Left renal pelvis (tissue), 4 donors: ENCODE results near the gene REPIN1. TPM values are rescaled to one million over a fixed set of nuclear protein-coding genes. Genes with fewer than 3 reads are reported as not detected.

ENCODE experiments used
- DNase-seq, 4 donors: peaks; one replicate each; pipeline ENCODE4 v3.0.0-alpha.2; 2013; ENCODE audit warnings: low read depth in 4 of 4, low spot score in 3 of 4
- polyA plus RNA-seq, 4 donors: library from polyadenylated mRNA; unstranded; fragments of 120-200 nt; gene quantifications; one replicate each; pipeline ENCODE4 v1.2.1, GENCODE V29; 2013; ENCODE audit not compliant: insufficient read length in 4 of 4

The REPIN1 gene
- polyA plus RNA-seq, 4 donors = 51.4 to 112 (median 83.8) TPM

DNA sequence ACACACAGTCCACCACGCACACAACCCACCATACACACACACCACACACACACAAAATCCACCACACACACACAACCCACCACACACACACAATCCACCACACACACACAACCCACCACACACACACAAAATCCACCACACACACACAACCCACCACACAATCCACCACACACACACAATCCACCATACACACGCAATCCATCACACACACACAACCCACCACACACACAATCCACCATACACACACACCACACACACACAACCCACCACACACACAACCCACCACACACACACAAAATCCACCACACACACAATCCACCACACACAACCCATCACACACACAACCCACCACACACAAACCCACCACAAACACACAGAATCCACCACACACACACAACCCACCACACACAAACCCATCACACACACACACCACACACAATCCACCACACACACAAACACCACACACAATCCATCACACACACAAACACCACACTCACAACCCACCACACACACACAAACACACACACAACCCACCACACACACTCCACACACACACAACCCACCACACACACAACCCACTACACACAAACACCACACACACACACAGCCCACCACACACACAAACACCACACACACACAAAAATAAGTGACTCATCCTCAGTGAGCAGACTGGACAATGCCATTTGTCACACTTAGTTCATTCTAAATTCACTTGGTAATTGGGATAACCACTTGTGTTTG is 8.8 kb upstream of the REPIN1 start:
- DNase-seq = no peak

DNA sequence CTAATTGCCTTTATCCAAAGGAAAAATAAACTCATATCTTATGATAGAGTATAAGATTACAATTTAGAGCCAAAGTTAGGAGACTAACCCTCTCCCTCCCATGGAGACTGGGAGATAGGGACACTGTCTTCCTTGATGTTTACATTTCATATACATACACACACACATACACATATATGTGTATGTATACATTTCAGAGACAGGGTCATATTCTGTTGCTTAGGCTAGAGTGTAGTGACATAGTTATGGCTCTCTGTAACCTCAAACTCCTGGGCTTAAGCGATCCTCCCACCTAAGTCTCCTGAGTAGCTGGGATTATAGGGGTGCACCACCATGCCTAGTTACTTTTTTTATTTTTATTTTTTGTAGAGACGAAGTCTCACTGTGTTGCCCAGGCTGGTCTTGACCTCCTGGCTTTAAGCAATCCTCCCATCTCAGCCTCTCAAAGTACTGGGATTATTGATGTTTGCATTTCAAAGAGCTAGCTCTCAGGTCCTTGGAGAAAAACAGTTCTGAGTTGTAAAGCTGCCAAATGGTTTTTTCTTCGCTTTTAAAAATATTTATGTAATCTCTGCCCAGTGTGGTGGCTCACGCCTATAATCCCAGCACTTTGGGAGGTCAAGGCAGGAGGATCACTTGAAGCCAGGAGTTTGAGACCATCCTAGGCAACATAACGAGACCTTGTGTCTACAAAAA is 8.1 kb upstream of the REPIN1 start:
- no peak for DNase-seq

DNA sequence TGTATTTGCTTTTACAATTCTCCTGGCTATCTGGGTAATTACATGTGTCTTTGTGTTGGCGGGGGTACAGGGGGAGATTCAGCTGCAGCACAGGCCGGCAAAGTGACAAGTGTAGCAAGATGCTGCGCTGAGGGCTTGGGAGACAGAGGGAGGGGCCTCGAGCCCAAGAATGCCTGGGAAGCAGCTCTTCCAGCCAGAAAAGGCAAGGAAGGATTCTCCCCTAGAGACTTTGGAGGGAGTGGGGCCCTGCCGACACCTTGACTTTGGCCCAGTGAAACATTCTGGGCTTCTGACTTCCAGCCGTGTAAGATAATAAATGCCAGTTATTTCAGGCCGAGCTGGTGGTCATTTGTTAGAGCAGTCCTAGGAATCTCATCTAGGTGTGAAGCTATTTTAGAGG is 7.2 kb upstream of the REPIN1 start:
- no peak for DNase-seq

DNA sequence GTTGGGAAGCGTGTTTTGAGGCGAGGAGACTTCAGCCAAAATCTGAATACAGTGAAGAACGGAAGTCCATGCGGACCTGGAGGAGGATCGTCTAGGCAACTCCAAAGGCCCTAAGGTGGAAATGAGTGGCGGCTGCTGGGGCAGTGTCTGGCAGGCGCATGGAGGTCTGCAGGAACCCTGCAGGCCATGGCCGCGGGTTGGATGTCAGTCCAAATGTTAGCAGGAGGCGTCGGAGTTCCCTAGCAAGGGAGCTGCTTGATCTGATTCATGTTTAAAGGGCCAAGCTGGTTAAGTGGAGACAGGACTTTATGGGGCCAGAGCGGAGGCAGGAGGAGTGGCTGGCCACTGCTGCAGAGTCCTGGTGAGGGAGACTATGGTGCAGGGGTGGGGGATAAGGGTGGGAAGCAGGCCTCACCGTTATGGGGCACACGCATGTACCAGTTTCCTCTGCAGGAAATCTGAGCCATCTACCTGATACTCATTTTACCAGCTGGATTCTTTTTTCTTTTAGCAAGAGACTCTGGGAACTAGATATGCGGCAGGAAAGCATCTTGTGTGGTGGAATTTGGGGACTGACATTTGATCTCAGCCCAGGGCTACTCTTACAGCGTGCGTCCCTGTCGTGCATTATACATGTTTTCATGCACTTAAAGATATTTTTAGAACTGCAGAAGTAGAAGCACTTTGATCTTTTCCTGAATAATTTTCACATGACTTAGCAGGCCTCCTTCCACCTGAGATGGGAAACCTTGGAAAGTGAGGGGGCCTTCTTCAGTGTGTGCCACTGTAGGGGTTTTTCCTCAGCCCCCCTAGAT is 6.6 kb upstream of the REPIN1 start:
- no peak for DNase-seq

DNA sequence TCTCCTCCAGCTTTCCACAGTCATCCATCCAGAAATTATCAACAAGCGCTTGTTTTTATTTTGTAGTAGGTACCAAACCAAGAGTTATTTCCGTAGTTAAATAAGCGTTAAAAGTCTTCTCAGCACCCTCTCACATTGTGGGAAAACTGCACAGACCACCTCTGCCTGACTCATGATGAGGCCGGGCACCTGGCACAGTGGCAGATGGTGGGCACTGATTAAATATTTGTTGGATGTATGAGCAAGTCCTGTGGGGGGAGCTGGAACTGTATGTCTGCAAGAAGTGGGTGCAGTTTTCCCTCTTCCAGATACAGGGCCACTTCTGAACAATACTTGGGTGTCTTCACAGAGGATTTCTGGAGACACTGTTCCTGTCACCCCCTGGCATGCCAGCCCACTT is 5.3 kb upstream of the REPIN1 start:
- DNase-seq = no peak

DNA sequence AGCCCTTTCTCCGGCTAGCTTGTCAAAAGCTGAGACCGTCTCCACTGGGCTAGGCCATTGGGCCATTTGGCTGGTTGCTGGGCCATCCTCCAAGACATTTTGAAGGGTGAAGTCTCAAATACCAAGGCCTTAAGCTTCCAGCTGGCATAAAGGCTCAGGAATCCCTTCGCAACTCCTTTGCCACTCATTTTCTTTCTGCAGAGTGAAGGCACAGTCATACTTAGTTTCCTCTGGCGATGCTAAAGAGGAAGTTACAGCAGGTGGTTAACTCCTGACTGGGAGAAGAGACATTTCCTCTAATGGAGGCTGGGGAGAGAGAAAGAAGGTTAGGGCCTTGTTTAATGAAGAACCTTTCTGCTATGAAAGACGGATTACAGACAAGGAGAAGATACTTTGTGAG is 4.8 kb upstream of the REPIN1 start:
- DNase-seq = no peak

DNA sequence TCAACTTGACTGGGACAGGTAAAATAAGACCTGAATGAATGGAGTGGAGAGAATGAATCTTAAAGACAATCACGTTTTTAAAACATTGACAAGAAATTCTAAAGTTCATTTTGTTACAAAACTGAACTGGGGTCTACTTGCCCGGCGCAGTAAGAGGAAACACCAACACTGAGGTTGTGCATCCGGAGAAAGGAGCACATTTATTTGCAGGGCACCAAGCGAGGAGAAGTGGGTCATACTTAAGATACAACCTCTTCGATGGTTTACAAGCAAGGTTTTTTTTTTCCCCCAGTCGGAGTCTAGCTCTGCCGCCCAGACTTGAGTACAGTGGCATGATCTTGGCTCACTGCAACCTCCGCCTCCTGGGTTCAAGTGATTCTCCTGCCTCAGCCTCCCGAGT is 3.4 kb upstream of the REPIN1 start:
- DNase-seq = no peak

DNA sequence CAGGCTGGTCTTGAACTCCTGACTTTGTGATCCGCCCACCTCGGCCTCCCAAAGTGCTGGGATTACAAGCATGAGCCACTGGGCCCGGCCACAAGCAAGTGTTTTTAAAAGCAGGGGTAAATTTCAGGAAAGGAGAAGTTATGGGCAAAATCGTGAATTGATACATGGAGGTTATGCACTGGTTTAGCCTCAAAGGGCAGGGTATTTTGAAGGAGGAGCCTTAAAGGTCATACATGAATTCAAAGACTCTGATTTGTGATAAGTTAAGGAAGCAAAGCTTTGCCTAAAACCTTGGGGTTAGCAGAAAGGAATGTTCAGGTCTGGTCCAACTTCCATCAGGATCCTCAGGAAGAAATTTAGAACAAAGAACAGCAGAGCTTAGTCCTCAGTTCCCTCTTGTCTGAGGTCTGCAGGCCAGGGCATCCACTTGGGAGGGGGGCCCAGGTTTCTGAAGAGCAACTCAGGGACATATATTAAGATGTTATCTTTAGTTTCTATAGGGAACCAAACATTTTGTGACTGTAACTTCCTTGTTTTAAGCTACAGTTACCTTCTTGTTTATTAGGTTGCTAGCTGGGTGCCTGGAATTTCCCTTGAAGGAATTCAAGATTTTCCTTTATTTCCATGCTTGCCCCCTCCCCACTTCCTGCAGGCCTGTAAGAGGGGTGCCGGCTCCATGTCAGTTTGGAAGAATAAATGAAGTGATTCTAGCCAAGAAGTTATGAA is 2.8 kb upstream of the REPIN1 start:
- no peak for DNase-seq

DNA sequence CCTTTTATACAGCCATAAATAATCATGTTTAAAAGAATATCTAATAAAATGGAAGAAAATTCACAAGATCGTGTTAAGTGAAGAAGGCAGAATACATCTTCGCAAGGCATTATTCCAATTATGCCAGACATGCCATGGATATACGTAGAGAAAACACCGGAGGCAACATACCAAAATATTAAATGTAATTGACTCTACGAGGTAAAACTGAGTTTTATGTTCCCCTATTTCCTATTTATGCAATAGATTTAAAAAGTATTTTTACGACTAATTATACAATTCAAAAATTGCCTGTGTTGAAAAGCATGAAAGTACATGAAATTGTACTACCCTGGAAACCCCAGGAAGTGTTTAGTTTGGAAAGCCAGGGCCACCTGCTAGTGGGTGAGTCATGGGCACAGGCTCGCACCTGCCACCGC is 936 bp upstream of the REPIN1 start:
- no peak for DNase-seq

DNA sequence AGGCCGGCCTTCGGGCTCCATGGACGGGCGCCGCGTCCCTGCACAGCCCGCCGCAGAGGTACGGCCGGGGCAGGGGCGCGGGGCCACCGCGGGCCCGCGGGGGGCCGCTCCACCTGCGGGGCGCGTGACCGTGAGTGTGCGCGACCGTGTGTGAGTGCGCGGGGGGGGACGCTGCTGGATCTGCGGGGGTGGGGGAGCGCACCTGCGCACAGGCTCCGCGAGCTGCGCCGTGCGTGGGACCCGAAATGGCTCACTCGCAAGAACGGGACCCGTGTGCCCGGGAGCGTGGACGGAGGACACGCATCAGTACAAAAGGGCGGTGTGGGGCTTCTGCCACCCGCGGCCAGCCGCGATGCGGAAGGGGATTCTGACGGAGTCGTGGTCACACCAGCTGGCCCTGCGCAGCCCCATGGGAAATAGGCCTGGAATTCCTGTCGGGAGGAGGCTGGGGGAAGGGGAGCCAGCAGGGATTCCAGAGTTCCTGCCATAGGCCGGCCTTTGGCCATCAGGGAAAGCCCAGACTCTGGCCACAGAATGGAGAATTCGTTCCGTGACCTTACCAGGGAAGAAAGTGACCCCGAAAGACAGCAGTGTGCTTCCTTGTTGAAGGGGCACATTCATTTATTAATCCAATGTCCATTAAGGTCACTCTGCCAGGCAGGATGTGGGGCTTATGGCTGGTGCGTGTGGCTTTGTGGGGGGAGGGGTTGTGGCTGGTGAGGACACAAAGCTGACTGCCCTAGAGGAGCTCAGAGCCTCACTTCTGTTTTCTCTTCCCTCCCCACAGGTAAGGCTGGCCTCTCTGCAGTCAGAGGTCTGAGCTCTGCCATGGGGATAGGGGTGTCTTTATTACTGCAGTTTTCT is 494 bp downstream of the REPIN1 start:
- DNase-seq = no peak

DNA sequence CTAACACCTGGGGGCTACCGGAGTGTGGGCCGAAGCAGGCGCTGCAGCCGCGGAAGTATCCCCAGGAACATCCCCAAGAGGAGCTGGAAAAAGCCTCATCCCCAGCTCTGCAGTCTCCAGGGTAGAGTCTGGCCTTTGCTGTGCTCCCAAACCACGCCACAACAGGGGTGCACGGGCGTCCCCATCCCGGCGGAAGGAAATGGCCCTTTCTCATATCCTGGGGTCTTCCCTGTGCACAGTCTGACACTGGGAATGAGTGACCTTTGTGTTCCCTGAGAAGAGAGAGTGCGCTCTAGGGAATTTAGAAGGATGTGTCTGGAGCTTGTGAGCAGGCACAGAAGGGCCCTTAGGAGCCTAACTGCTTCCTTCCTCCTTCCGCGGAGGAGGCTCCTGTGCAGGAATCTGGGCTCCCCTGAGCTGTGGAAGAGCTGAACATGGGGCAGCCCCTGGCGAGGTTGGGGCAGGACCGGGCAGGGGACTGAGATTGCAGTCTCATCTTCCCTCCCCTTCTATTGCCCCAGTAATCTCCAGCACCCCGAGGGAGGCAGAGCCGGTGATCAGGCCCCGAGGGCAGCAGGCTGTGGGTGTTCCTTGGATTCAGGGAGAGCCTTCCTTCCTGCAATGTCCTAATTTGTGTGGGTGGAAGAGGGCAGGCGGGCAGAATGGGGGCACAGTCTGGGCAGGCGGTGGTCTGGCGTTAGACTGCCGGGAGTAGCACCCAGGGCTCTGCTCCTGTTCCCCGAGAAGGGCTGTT is 1.3 kb downstream of the REPIN1 start:
- DNase-seq = no peak

DNA sequence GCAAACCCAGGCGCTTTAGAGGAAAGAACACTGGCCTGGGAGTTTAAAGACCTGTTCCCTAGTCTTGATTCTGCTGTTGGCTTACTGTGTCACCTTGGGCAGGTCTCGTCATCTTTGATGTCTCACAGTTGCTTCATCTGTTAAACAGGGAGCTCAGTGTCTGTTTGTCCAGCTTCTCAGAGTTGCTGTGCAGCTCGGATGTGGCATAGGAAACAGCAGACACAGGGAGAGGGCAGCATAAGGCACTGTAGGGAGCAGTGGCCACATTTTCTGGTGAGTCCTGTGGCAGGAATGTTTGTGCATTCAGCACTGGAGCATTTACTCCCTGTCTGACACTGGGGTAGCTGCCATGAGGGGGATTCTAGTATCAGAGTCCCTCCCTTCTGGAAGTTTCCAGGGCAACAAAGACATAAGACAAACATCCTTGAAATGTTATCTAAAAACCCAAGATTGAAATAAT is 2.0 kb downstream of the REPIN1 start:
- DNase-seq = no peak

DNA sequence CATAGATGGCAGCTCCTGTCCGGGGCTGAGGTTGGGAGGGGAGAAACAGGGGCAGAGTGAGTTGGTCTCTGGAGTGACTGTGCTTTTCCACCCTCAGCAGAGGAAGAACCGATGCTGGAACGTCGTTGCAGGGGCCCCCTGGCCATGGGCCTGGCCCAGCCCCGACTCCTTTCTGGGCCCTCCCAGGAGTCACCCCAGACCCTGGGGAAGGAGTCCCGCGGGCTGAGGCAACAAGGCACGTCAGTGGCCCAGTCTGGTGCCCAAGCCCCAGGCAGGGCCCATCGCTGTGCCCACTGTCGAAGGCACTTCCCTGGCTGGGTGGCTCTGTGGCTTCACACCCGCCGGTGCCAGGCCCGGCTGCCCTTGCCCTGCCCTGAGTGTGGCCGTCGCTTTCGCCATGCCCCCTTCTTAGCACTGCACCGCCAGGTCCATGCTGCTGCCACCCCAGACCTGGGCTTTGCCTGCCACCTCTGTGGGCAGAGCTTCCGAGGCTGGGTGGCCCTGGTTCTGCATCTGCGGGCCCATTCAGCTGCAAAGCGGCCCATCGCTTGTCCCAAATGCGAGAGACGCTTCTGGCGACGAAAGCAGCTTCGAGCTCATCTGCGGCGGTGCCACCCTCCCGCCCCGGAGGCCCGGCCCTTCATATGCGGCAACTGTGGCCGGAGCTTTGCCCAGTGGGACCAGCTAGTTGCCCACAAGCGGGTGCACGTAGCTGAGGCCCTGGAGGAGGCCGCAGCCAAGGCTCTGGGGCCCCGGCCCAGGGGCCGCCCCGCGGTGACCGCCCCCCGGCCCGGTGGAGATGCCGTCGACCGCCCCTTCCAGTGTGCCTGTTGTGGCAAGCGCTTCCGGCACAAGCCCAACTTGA is 2.7 kb downstream of the REPIN1 start:
- DNase-seq = no peak

DNA sequence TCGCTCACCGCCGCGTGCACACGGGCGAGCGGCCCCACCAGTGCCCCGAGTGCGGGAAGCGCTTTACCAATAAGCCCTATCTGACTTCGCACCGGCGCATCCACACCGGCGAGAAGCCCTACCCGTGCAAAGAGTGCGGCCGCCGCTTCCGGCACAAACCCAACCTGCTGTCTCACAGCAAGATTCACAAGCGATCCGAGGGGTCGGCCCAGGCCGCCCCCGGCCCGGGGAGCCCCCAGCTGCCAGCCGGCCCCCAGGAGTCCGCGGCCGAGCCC is 3.3 kb downstream of the REPIN1 start:
- DNase-seq = no peak

DNA sequence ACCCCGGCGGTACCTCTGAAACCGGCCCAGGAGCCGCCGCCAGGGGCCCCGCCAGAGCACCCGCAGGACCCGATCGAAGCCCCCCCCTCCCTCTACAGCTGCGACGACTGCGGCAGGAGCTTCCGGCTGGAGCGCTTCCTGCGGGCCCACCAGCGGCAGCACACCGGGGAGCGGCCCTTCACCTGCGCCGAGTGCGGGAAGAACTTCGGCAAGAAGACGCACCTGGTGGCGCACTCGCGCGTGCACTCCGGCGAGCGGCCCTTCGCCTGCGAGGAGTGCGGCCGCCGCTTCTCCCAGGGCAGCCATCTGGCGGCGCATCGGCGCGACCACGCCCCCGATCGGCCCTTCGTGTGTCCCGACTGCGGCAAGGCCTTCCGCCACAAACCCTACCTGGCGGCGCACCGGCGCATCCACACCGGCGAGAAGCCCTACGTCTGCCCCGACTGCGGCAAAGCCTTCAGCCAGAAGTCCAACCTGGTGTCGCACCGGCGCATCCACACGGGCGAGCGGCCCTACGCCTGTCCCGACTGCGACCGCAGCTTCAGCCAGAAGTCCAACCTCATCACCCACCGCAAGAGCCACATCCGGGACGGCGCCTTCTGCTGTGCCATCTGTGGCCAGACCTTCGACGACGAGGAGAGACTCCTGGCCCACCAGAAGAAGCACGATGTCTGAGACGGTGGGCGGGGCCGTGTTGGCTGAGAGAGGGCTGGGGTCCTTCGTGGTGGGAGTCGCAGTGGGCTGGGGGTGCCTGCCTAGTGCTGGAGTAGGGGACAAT is 3.8 kb downstream of the REPIN1 start:
- DNase-seq = no peak

DNA sequence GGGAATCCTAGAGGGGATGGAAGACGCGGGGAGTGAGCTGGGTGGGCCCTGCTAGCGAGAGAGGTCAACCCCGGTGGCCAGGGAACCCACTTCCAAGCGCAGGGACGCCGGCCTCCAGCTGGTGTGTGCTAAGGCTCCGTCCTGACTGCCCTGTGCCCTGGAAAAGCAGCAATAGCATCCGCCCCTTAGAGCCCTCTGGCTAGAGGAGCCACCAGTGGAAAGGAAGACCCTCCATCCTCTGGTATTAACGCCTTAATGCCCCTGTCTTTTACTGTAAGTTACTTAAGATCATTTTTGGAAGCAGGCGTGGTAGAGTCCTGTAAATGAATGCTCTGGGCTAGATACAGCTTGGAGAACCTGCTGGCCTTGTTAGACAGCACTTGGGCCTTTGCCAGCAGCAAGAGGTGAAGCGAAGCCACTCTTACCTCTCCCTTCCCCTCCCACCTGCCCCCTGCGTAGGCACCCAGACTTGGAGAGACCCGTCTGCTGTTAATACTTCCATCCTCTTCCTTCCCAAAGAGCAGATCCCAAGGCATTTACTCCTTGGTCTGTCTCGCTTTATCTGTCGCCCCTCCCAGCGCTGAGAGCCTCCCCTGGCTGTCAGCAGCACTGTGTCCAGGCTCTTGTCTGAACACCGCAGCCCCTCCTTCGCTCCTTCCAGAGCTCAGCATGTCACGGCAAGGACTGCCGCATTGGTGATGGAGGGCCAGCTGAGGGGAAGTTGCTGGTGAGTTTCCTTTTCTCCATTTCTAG is 4.6 kb downstream of the REPIN1 start:
- DNase-seq = no peak

DNA sequence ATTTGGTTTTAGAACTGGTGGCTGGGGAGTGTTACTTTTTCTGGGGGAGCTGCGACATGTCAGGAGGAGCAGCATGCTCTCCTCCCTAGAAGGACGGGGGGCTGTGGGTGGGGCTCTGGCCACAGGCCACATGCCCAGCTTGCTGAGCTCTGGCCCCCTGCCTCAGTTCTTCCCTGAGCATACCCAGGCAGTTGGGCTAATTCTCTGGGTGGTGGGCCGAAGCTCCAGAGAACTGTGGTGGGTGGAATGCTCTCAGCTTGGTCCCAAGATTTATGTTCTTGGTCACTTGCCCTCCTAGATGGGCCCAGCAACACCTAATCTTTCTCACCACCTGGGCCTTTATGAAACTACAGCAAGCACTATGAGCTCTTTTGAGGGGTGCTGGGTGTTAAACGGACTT is 5.4 kb downstream of the REPIN1 start:
- DNase-seq = no peak
